ENCODE measurements around the gene TMX1. TPM values are rescaled to one million over a fixed set of nuclear protein-coding genes. Genes with fewer than 3 reads are reported as not detected.

TMX1 gene
- polyA plus RNA-seq, 1 experiment, result 29.5 TPM

GRCh38 chr14:51205486-51205885 lies 34.6 kb upstream of the TMX1 start:
- TF ChIP-seq, protein P1, sequence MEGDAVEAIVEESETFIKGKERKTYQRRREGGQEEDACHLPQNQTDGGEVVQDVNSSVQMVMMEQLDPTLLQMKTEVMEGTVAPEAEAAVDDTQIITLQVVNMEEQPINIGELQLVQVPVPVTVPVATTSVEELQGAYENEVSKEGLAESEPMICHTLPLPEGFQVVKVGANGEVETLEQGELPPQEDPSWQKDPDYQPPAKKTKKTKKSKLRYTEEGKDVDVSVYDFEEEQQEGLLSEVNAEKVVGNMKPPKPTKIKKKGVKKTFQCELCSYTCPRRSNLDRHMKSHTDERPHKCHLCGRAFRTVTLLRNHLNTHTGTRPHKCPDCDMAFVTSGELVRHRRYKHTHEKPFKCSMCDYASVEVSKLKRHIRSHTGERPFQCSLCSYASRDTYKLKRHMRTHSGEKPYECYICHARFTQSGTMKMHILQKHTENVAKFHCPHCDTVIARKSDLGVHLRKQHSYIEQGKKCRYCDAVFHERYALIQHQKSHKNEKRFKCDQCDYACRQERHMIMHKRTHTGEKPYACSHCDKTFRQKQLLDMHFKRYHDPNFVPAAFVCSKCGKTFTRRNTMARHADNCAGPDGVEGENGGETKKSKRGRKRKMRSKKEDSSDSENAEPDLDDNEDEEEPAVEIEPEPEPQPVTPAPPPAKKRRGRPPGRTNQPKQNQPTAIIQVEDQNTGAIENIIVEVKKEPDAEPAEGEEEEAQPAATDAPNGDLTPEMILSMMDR (IDR thresholded peaks at IDR 0.05; ENCODE audit: low read depth, low read length), result no peak
- peaks cover 25% of the 10 kb centered on the region for H3K27me3 ChIP-seq (ENCODE audit: control insufficient read depth, insufficient read depth, low read length)
- H3K4me3 ChIP-seq (ENCODE audit: low read depth, low read length), result no peak overlapping the region
- no peak for DNase-seq (ENCODE audit: low read depth, low spot score)
- CTCF ChIA-PET, result no interaction called here
- POLR2A ChIA-PET, result no interaction called here
- no peak overlapping the region for H3K27ac ChIP-seq (ENCODE audit: low read depth, low read length)
- H3K9me3 ChIP-seq (ENCODE audit: control insufficient read depth, insufficient read depth, low read length), result no peaks in the 10 kb centered on the region

- H3K4me3 ChIP-seq (ENCODE audit: low read depth, low read length), result no peak overlapping the region
- no peaks in the 10 kb centered on the region for H3K9me3 ChIP-seq (ENCODE audit: control insufficient read depth, insufficient read depth, low read length)
- CTCF ChIA-PET, result no interaction called here
- POLR2A ChIA-PET, result interaction anchor here (0.7 kb wide), 1 partner anchor 11 kb away, joined by 3 read pairs; no protein-coding TSS in a partner anchor
- no peak for DNase-seq (ENCODE audit: low read depth, low spot score)
- peaks cover 25% of the 10 kb centered on the region for H3K27me3 ChIP-seq (ENCODE audit: control insufficient read depth, insufficient read depth, low read length)
- TF ChIP-seq, protein P1 (IDR thresholded peaks at IDR 0.05; ENCODE audit: low read depth, low read length), result no peak
- no peak overlapping the region for H3K27ac ChIP-seq (ENCODE audit: low read depth, low read length)
Observed at GRCh38 chr14:51206462-51206861, 33.6 kb upstream of the TMX1 start.

DNA sequence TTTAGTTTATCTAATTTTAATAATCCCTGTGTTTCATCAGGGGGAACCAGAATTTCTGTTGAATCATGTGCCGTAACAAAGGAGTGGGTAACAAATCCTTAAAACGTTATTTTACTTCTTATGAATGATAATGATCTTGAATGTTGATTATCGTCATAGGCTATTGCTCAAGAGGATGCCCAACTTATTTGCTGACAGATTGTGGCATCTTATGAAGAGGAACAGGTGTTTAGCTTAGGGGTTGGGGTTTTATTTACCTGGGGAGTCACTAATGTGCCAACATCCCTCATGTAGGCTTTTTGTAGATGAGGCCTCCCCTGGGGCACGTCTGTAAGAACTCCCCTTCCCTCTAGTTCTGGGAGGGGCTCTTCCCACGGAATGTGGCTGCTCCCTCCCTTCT lies 32.4 kb upstream of the TMX1 start:
- Histone ChIP-seq H3K27me3 (ENCODE audit: control insufficient read depth, insufficient read depth, low read length) (peaks cover 24% of the 10 kb centered on the region), H3K4me3 (ENCODE audit: low read depth, low read length) (no peak overlapping the region), H3K27ac (ENCODE audit: low read depth, low read length) (no peak overlapping the region), H3K9me3 (ENCODE audit: control insufficient read depth, insufficient read depth, low read length) (no peaks in the 10 kb centered on the region)
- CTCF ChIA-PET, result no interaction called here
- POLR2A ChIA-PET, result no interaction called here
- DNase-seq (ENCODE audit: low read depth, low spot score), result no peak
- TF ChIP-seq, protein P1 (IDR thresholded peaks at IDR 0.05; ENCODE audit: low read depth, low read length), result no peak

DNA sequence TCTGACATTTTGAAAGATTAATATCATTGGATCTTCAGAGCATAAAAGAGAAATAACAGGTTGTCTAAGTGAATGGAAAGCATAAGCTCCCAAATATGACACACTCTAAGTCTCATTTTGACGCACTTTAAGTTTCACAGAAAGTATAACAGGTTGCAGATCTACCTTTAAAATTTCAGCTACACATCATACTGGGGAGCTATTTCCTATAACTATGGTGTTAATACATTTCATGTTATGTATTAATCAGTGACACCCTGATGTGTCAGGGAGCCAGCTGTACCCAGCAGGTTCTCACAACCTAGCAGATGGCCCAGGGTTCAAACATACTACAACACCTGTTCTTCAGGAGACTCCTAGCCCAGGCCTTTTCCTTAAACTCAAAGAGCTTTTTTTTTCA lies 31.1 kb upstream of the TMX1 start:
- CTCF ChIA-PET, result interaction anchor here (1.1 kb wide), 1 partner anchor 10 kb away, joined by 4 read pairs; no protein-coding TSS in a partner anchor
- POLR2A ChIA-PET, result no interaction called here
- DNase-seq (ENCODE audit: low read depth, low spot score), result no peak
- peaks cover 30% of the 10 kb centered on the region for H3K27me3 ChIP-seq (ENCODE audit: control insufficient read depth, insufficient read depth, low read length)
- H3K27ac ChIP-seq (ENCODE audit: low read depth, low read length), result no peak overlapping the region
- TF ChIP-seq, protein P1 (IDR thresholded peaks at IDR 0.05; ENCODE audit: low read depth, low read length), result no peak
- H3K4me3 ChIP-seq (ENCODE audit: low read depth, low read length), result no peak overlapping the region
- H3K9me3 ChIP-seq (ENCODE audit: control insufficient read depth, insufficient read depth, low read length), result no peaks in the 10 kb centered on the region

DNA sequence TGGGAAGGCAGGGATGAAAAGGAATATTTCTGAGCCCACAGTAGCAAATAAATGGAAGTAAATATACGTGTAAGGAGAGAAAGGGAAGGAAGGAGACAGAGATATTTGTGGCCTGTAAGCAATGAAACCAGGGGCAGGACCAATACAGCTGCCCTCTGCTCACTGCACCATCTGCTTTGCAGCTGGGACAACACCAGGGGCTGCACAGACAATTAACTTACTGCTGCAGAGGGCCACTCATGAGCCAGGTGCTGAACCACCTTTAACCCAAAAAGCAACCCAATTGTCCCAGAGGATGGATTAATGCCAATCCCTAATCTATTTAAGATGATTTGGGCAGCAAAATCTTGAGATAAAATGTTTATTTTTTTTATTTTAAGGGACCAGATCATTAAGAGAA lies 30.6 kb upstream of the TMX1 start:
- no peak overlapping the region for H3K27ac ChIP-seq (ENCODE audit: low read depth, low read length)
- ChIA-PET CTCF (interaction anchor here (1.1 kb wide), 1 partner anchor 9 kb away, joined by 4 read pairs; no protein-coding TSS in a partner anchor), POLR2A (no interaction called here)
- TF ChIP-seq, protein P1 (IDR thresholded peaks at IDR 0.05; ENCODE audit: low read depth, low read length), result no peak
- DNase-seq (ENCODE audit: low read depth, low spot score), result no peak
- H3K4me3 ChIP-seq (ENCODE audit: low read depth, low read length), result no peak overlapping the region
- no peaks in the 10 kb centered on the region for H3K9me3 ChIP-seq (ENCODE audit: control insufficient read depth, insufficient read depth, low read length)
- peaks cover 29% of the 10 kb centered on the region for H3K27me3 ChIP-seq (ENCODE audit: control insufficient read depth, insufficient read depth, low read length)
